ENCODE data around the gene LHB.

The LHB gene

DNA sequence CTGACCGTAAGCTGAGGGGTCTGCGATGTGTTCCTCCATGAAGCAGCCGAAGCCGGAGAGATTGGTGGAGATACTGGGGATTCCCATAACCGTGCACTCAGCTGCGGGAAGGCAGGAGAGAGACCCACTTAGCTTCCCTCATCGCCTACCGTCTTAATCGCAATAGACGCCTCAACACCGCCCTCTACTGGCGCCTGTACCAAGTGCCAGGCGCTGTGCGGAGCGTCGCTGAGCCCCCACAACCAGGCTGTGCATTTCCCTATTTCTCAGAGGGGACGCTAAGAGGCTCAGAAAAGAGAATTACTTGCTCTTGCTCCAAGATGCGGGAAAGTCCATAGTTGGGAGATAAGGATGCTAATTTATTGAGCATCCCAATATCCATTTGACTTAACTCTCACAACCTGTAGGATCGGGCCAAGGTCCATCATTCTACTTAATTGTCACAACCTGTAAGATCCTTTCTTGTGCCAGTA lies 45.9 kb downstream of the LHB start:
- peak; percentile 51 to 83 for DNase-seq

- no peak for DNase-seq
These were observed 46.6 kb downstream of the LHB start for GRCh38 chr19:48970139-48970766.

DNA sequence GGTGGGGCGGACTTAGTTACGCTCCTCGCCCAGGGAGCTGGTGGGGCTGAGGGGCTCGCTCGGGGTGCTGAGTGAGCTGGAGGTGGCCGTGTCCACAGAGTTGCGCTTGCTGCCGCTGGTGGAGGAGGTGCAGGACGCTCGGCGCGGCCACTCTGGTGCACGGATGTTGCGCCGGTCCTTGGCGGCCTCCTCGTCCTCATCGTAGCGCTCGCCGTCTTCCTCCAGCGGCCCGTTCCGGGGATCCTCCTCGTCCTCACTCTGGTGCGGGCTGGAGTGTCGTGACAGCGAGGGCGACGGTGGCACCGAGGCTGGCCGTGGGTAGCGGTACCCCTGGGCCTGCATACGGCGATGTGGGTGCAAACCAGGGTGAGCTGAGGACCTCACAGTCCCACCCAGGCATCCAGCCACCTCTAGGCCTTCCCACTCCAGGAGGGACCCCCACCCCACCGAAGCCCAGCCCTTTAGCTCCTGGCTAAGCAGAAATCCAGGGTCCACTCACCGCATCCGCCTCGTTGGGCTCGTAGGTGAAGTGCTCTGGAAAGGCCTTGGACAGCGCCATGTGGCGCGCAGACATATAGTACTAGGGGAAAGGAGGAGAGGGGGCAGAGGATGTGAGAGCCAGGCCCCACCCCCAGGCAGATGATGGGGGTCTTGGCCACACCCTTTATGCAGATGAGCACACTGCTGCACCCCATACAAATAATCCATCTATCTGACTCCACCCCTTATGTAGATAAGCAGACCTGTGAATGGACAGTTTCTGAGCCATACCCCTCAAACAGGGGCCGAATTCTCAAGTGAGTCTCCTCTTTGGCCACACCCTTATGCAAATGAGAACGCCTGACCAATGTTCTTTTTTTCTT lies 47.4 kb downstream of the LHB start:
- no peak for DNase-seq

DNA sequence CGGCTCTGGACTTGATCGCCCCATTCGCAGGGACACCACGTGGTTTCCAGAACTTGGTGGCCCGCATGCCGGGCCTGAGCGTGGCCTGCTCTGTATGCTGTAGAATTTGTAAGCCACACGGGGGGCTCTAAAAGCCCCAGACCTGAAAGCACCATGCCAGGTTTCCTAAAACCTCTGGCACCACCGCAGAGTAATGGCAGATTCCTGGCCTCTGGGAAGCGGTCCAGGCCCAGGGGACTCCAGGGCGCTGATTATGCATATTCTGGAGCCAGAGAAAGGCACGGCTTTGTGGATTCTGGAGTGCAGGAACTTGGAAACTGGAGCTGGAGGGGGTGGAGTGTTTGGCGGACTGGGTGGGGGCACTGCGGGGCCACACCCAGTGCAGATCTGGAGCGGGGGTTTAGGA lies 48.1 kb downstream of the LHB start:
- DNase-seq = no peak

DNA sequence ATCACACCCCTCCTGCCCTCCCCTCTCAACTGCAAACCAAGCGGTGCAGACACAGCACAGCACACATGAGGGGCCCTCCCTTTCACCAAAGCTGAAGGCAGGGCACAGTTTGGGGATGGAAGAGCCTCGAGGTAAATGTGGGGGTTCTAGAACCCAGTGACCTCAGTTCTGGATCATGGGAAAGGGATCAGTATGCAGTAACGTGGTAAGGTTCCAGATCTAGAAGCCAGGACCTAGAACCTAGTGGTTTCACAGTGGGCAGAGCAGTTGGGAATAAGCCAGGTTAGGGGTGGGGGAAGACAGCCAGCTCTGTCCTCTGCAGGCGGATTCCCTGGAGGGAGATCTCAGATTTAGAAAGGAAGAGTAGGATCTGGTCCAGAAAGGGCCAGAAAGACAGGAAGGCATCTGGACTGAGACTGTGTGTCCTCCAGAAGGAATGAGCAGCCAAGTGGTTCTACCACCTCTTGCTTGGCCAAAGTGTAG lies 48.7 kb downstream of the LHB start:
- DNase-seq = no peak

DNA sequence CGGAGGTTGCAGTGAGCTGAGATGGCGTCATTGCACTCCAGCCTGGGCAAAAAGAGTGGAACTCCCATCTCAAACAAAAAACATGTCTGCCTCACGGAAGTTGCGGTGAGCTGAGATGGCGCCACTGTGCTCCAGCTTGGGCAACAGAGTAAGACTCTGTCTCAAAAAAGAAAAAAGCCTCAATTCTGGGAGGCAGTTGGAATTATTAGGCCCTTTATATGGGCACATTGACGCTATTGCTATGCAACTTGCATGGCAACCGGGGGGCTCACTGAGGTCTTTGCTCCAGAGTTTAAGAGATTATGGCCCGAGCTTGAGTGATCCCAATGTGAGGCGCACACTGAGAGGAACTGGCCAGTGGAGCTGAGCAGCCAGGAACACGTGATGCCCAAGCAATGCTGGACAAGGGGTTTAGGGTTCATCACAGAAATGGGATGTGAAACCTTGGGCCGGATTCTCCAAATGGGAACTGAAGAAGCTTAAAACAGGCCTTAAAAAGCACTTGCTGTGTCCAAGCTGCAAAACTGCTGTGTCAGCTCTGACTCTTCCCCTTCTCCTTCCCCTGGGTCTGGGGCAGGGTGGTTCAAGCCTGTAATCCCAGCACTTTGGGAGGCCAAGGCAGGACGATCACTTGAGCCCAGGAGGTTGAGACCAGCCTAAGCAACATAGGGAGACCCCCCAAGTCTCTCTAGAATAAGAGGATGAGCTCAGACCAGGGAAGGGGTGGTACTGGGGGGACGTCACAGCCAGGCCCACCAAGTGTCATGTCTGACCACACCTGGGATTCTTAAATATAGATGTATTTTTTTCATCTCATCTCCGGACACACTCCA lies 49.3 kb downstream of the LHB start:
- peak in 1 of 2 donors; percentile 25 for DNase-seq

DNA sequence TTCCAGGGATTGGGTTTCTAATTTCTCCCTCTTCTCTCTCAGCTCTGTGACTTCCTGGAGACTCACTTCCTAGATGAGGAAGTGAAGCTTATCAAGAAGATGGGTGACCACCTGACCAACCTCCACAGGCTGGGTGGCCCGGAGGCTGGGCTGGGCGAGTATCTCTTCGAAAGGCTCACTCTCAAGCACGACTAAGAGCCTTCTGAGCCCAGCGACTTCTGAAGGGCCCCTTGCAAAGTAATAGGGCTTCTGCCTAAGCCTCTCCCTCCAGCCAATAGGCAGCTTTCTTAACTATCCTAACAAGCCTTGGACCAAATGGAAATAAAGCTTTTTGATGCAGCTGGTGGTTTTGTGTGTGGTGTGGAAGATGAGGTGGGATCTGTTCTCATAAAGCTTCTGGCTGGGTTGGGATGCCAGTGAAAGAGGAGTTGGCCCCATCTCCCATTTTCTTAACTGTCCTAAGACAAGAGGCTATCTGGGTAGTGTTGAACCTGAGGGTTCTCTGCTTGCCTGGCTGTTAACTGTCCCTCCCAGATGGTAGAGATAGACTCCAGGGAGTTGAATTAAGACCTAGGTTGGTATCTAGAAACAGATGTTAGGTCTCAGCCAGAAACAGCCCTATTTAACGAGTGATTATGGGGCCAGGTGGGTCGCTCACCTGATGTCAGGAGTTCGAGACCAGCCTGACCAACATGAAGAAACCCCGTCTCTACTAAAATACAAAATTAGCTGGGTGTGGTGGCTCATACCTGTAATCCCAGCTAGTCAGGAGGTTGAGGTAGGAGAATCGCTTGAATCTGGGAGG lies 50.1 kb downstream of the LHB start:
- no peak for DNase-seq
